Measurements from ENCODE around the gene CASP2.

CASP2 gene

GRCh38 chr7:143354965-143355364 is 66.8 kb downstream of the CASP2 start:
- DNase-seq (ENCODE audit: low read depth) = no peak
- no peak for TF ChIP-seq MAX (IDR thresholded peaks at IDR 0.05; ENCODE audit: low read depth, low read length)
- no peak overlapping the region for H3K4me3 ChIP-seq (ENCODE audit: low read depth, low read length)

GRCh38 chr7:143355450-143356385 is 67.6 kb downstream of the CASP2 start:
- H3K4me3 ChIP-seq (ENCODE audit: low read depth, low read length) = no peak overlapping the region
- TF ChIP-seq CTCF (IDR thresholded peaks at IDR 0.05; ENCODE audit: low read depth, low read length) (no peak), MAX (IDR thresholded peaks at IDR 0.05; ENCODE audit: low read depth, low read length) (no peak), POLR2A (IDR thresholded peaks at IDR 0.05; ENCODE audit: extremely low read depth, insufficient read length) (no peak), MYC (IDR thresholded peaks at IDR 0.05; ENCODE audit: low read depth, low read length) (no peak)
- DNase-seq (ENCODE audit: low read depth) = no peak

GRCh38 chr7:143356414-143357050 is 68.4 kb downstream of the CASP2 start:
- DNase-seq (ENCODE audit: low read depth) = no peak
- no peak for TF ChIP-seq MYC (IDR thresholded peaks at IDR 0.05; ENCODE audit: low read depth, low read length)
- TF ChIP-seq POLR2A (IDR thresholded peaks at IDR 0.05; ENCODE audit: extremely low read depth, insufficient read length) = no peak
- no peak for TF ChIP-seq MAX (IDR thresholded peaks at IDR 0.05; ENCODE audit: low read depth, low read length)
- TF ChIP-seq CTCF (IDR thresholded peaks at IDR 0.05; ENCODE audit: low read depth, low read length) = no peak
- no peak overlapping the region for H3K4me3 ChIP-seq (ENCODE audit: low read depth, low read length)
